Fibroblast of the aortic adventitia (primary cell): ENCODE results near the gene SORT1. TPM values are rescaled to one million over a fixed set of nuclear protein-coding genes. Genes with fewer than 3 reads are reported as not detected.

Experiments
- DNase-seq: peaks from one replicate; pipeline ENCODE4 v3.0.0-alpha.2; 2010; ENCODE audit warnings: low read depth
- H3K4me3 ChIP-seq: 2 replicates; pipeline ENCODE4 v1.5.1; 2011; ENCODE audit warnings: low read depth, mild to moderate bottlenecking, control low read depth, low read length, moderate library complexity
- total RNA-seq: library from RNA; depleted of rRNA; stranded (reverse); fragments of >200 nt; gene quantifications from 2 replicates; pipeline ENCODE4 v1.2.3, GENCODE V29; 2012; ENCODE audit warnings: low replicate concordance
- TF ChIP-seq, protein P1 (sequence below): IDR thresholded peaks from 2 replicates; pipeline ENCODE4 v1.5.1; 2011; ENCODE audit warnings: mild to moderate bottlenecking, low read length, control low read depth, inconsistent platforms; ENCODE audit not compliant: insufficient read depth

The SORT1 gene
- total RNA-seq, 1 donor: 4.5 TPM

DNA sequence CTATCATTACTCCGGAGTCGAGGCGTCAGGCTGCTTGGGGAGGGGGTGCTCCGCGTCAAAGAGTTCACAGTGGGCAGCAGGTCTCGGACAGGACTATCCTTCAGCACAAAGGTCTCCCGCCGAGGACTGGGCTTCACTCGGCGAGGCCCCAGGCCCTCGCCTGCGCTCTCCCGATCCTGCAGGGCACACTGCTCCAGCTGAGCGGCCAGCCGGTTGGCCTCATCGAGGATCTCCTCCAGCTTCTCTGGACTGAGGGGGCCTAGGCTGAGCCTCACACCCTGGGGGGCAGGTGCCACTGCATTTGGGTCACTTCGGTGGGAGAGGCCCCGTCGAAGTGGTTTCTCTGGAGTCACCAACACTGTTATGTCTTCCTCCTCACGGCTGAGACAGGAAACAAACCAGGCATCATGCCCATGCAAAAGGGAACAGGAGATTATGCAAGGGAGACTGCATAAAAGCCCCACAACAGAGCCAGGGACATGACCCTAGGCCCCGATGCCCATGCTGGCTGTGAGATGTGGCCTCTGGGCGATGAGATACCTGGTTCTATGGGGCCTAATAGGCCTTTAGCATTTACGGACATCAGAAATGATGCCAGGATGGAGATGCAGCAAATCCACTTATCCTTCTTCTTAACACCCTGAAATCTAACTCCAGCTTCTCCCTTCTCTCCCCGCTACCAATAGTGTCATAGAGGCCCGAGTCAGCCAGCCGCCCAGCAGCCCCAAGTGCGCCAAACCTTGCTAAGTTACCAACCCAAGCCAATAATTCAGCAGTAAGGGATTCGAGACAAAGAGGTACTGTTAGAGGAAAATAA lies 115.8 kb downstream of the SORT1 start:
- DNase-seq: no peak
- TF ChIP-seq, protein P1, sequence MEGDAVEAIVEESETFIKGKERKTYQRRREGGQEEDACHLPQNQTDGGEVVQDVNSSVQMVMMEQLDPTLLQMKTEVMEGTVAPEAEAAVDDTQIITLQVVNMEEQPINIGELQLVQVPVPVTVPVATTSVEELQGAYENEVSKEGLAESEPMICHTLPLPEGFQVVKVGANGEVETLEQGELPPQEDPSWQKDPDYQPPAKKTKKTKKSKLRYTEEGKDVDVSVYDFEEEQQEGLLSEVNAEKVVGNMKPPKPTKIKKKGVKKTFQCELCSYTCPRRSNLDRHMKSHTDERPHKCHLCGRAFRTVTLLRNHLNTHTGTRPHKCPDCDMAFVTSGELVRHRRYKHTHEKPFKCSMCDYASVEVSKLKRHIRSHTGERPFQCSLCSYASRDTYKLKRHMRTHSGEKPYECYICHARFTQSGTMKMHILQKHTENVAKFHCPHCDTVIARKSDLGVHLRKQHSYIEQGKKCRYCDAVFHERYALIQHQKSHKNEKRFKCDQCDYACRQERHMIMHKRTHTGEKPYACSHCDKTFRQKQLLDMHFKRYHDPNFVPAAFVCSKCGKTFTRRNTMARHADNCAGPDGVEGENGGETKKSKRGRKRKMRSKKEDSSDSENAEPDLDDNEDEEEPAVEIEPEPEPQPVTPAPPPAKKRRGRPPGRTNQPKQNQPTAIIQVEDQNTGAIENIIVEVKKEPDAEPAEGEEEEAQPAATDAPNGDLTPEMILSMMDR: no peak
- peak overlapping the region; percentile 76 for H3K4me3 ChIP-seq

GRCh38 chr1:109280862-109281261 lies 116.9 kb downstream of the SORT1 start:
- TF ChIP-seq, protein P1: no peak
- DNase-seq: no peak

GRCh38 chr1:109279615-109280278 lies 118.0 kb downstream of the SORT1 start:
- TF ChIP-seq, protein P1: no peak
- no peak for DNase-seq
- no peak overlapping the region for H3K4me3 ChIP-seq

More at GRCh38 chr1:109280862-109281261, 116.9 kb downstream of the SORT1 start:
- no peak overlapping the region for H3K4me3 ChIP-seq

- TF ChIP-seq, protein P1: peak; percentile 98
- peak; percentile 74 for DNase-seq
Measured at GRCh38 chr1:109277434-109278204, 120.1 kb downstream of the SORT1 start.

DNA sequence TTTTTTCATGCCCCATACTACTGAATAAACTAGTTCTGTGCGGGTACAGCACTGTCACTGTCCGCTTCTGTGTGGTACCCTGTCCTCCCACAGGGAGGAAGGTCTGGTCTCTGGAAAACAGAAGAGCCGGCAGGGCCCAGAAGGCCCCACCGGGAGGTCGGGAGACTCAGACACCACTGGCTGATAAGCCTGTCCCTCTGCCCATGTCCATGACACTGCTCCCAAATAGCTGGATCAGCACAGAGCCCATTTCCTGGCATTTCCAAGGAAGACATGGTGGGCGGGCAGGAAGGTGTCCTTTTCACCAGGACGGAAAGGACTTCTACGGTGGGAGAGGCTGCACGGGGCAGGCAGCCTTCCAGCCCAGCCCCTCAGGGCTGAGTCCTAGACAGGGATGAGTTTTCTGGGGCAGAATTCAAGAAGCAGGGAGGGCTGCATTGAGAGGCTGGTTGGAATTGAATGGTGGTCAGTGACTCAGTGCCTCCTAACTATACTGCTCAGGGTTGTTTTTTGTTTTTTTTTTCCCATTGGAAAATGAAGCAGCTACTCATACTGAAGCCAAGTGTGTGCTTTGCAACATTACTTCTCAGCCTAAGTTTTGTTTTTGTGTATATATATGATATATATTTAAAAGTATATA lies 121.9 kb downstream of the SORT1 start:
- TF ChIP-seq, protein P1: no peak
- no peak overlapping the region for H3K4me3 ChIP-seq
- peak; percentile 28 for DNase-seq

More at GRCh38 chr1:109277434-109278204, 120.1 kb downstream of the SORT1 start:
- no peak overlapping the region for H3K4me3 ChIP-seq
